Colonic mucosa (tissue), 4 donors: ENCODE measurements around the gene IL32. TPM values are rescaled to one million over a fixed set of nuclear protein-coding genes. Genes with fewer than 3 reads are reported as not detected.

Source experiments
- DNase-seq: peaks from one replicate; pipeline ENCODE4 v3.0.0-alpha.2; 2020
- H3K27ac ChIP-seq: fragments of 200-600 bp; one replicate; pipeline ENCODE4 v1.8.0; 2021
- H3K27me3 ChIP-seq: fragments of 200-600 bp; one replicate; pipeline ENCODE4 v1.8.0; 2021
- H3K36me3 ChIP-seq: fragments of 200-600 bp; one replicate; pipeline ENCODE4 v1.8.0; 2021
- H3K4me1 ChIP-seq: fragments of 200-600 bp; one replicate; pipeline ENCODE4 v1.8.0; 2021; ENCODE audit warnings: mild to moderate bottlenecking
- H3K4me3 ChIP-seq: fragments of 200-600 bp; one replicate; pipeline ENCODE4 v1.8.0; 2021
- H3K9ac ChIP-seq, 2 donors: one replicate each; pipeline ENCODE4 v1.7.0; 2013; ENCODE audit warnings: control low read depth in 2 of 2, low read depth in 2 of 2, low read length in 2 of 2
- H3K9me3 ChIP-seq: fragments of 200-600 bp; one replicate; pipeline ENCODE4 v1.8.0; 2021
- CTCF ChIP-seq: fragments of 200-600 bp; IDR thresholded peaks from one replicate; pipeline ENCODE4 v1.8.0; 2022; ENCODE audit warnings: antibody characterized with exemption, mild to moderate bottlenecking
- intact Hi-C: fragments of 100-400 bp; cut with DNase I; formaldehyde crosslinking; loops from one replicate; pipeline ENCODE4 v1.14.1; 2022
- total RNA-seq, 2 donors: library from RNA; stranded (reverse); fragmentation: NEBNext Ultra II Directional in 1 of 2; extraction: Animal tissue kit (Norgen Biotek cat#: 25700) in 1 of 2; gene quantifications; one replicate each; pipeline ENCODE4 v1.2.1, GENCODE V29; 2021
- donor health status: healthy.
- donor health status: DM: no; HTN: no; CAD: no.
- donor health status: DM: no; HTN: no; CAD: no.

Gene IL32
- total RNA-seq, 2 donors from 2014 or later: 256 to 329 TPM

GRCh38 chr16:3046641-3047386, 18.6 kb upstream of the IL32 start:
- Histone ChIP-seq H3K9ac (peak overlapping the region in 1 of 2 donors; percentile 43), H3K9me3 (no peaks in the 10 kb centered on the region), H3K4me1 (peaks cover 8% of the 10 kb centered on the region), H3K27ac (no peak overlapping the region), H3K36me3 (no peaks in the 10 kb centered on the region), H3K27me3 (peaks cover 49% of the 10 kb centered on the region), H3K4me3 (peak overlapping the region; percentile 27)
- TF ChIP-seq CTCF: no peak
- no peak for DNase-seq
- intact Hi-C loops: no loop called here

- Histone ChIP-seq H3K4me1 (peaks cover 8% of the 10 kb centered on the region), H3K27ac (no peak overlapping the region), H3K36me3 (no peaks in the 10 kb centered on the region), H3K27me3 (peaks cover 49% of the 10 kb centered on the region), H3K4me3 (no peak overlapping the region), H3K9ac (no peak overlapping the region), H3K9me3 (no peaks in the 10 kb centered on the region)
- intact Hi-C loops: no loop called here
- no peak for DNase-seq
- TF ChIP-seq CTCF: no peak
These were observed 18.1 kb upstream of the IL32 start for GRCh38 chr16:3047387-3047720.

- Histone ChIP-seq H3K27ac (no peak overlapping the region), H3K27me3 (peaks cover 38% of the 10 kb centered on the region), H3K36me3 (no peaks in the 10 kb centered on the region), H3K9ac (no peak overlapping the region), H3K4me3 (no peak overlapping the region), H3K4me1 (peaks cover 8% of the 10 kb centered on the region), H3K9me3 (no peaks in the 10 kb centered on the region)
- intact Hi-C loops: no loop called here
- no peak for TF ChIP-seq CTCF
- DNase-seq: no peak
These were observed 15.4 kb upstream of the IL32 start for GRCh38 chr16:3049921-3050481.

GRCh38 chr16:3050487-3050886, 15.0 kb upstream of the IL32 start:
- Histone ChIP-seq H3K4me3 (no peak overlapping the region), H3K36me3 (no peaks in the 10 kb centered on the region), H3K27me3 (peaks cover 33% of the 10 kb centered on the region), H3K9me3 (no peaks in the 10 kb centered on the region), H3K27ac (no peak overlapping the region), H3K4me1 (peaks cover 8% of the 10 kb centered on the region), H3K9ac (no peak overlapping the region)
- no peak for DNase-seq
- intact Hi-C loops: no loop called here
- no peak for TF ChIP-seq CTCF

GRCh38 chr16:3051009-3051408, 14.4 kb upstream of the IL32 start:
- peaks cover 28% of the 10 kb centered on the region for H3K27me3 ChIP-seq
- intact Hi-C loops: no loop called here
- TF ChIP-seq CTCF: no peak

More at GRCh38 chr16:3051009-3051408, 14.4 kb upstream of the IL32 start:
- Histone ChIP-seq H3K4me3 (no peak overlapping the region), H3K4me1 (peaks cover 3% of the 10 kb centered on the region), H3K9me3 (no peaks in the 10 kb centered on the region), H3K27ac (no peak overlapping the region), H3K36me3 (no peaks in the 10 kb centered on the region), H3K9ac (no peak overlapping the region)
- DNase-seq: no peak
